ENCODE data around the gene STAG1.

GRCh38 chr3:136463170-136463569 is 289.0 kb downstream of the STAG1 start:
- TF ChIP-seq, protein P1, sequence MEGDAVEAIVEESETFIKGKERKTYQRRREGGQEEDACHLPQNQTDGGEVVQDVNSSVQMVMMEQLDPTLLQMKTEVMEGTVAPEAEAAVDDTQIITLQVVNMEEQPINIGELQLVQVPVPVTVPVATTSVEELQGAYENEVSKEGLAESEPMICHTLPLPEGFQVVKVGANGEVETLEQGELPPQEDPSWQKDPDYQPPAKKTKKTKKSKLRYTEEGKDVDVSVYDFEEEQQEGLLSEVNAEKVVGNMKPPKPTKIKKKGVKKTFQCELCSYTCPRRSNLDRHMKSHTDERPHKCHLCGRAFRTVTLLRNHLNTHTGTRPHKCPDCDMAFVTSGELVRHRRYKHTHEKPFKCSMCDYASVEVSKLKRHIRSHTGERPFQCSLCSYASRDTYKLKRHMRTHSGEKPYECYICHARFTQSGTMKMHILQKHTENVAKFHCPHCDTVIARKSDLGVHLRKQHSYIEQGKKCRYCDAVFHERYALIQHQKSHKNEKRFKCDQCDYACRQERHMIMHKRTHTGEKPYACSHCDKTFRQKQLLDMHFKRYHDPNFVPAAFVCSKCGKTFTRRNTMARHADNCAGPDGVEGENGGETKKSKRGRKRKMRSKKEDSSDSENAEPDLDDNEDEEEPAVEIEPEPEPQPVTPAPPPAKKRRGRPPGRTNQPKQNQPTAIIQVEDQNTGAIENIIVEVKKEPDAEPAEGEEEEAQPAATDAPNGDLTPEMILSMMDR (IDR thresholded peaks at IDR 0.05), result no peak
- TF ChIP-seq REST (IDR thresholded peaks at IDR 0.05; ENCODE audit: insufficient read depth in 1 of 2, low read depth in 2 of 2, low read length in 1 of 2) (no peak), POLR2AphosphoS5 (IDR thresholded peaks at IDR 0.05; ENCODE audit: low read depth, low read length) (no peak)

Data from Panc1 (cell line).